Panc1 (cell line): ENCODE measurements around the gene PPP2R3A. TPM values are rescaled to one million over a fixed set of nuclear protein-coding genes. Genes with fewer than 3 reads are reported as not detected.

Source experiments
- ATAC-seq: fragments of 200-7000 bp; cut with Tn5 transposase; 2 replicates; pipeline ENCODE4 v1.9.1; 2020; ENCODE audit warnings: mild to moderate bottlenecking, moderate library complexity
- BruUV-seq: library from RNA; stranded (reverse); fragments of 400-500 nt; replicated peaks from 2 replicates; lab custom pipeline; 2021; lab: Mats Ljungman, UMichigan
- CTCF ChIA-PET: fragments of 300-600 bp; sonication (Branson Sonifier 250); formaldehyde crosslinking; loops from one replicate; lab custom pipeline; 2022; ENCODE audit warnings: antibody characterized with exemption; lab: Charles Lee
- POLR2A ChIA-PET: fragments of 300-600 bp; sonication (Branson Sonifier 250); formaldehyde crosslinking; loops from one replicate; lab custom pipeline; 2022; ENCODE audit warnings: antibody characterized with exemption; lab: Charles Lee
- DNase-seq: peaks from one replicate; pipeline ENCODE4 v3.0.0-alpha.2; 2010; ENCODE audit warnings: low read depth, low spot score
- H3K27ac ChIP-seq: 2 replicates; pipeline ENCODE4 v1.5.1; 2011; ENCODE audit warnings: mild to moderate bottlenecking, low read length, inconsistent platforms
- H3K27me3 ChIP-seq: fragments of 200-500 bp; sonication (Bioruptor generic); 2 replicates; pipeline ENCODE4 v1.6.0; 2014; ENCODE audit warnings: low read length, inconsistent platforms; ENCODE audit not compliant: control insufficient read depth, insufficient read depth
- H3K36me3 ChIP-seq: fragments of 200-500 bp; sonication (Bioruptor generic); 2 replicates; pipeline ENCODE4 v1.5.1; 2014; ENCODE audit warnings: inconsistent platforms, mild to moderate bottlenecking, low read length, moderate library complexity; ENCODE audit not compliant: control insufficient read depth, insufficient read depth
- H3K4me1 ChIP-seq: 2 replicates; pipeline ENCODE4 v1.5.1; 2011; ENCODE audit warnings: inconsistent platforms, mild to moderate bottlenecking, low read length, moderate library complexity; ENCODE audit not compliant: control insufficient read depth, insufficient read depth
- H3K4me3 ChIP-seq, 2 experiments: 2 replicates each; pipeline ENCODE4 v1.5.1; 2011 to 2012; ENCODE audit warnings: low read depth in 2 of 2, low read length in 2 of 2, mild to moderate bottlenecking in 2 of 2, inconsistent platforms in 1 of 2, moderate library complexity in 1 of 2
- H3K9me3 ChIP-seq: fragments of 200-500 bp; sonication (Bioruptor generic); 2 replicates; pipeline ENCODE4 v1.5.1; 2014; ENCODE audit warnings: low read depth, mild to moderate bottlenecking, inconsistent platforms, low read length, moderate library complexity; ENCODE audit not compliant: control insufficient read depth, insufficient read depth
- CTCF ChIP-seq: fragments of 450-650 bp; IDR thresholded peaks from 2 replicates; pipeline ENCODE4 v1.5.1; 2017; ENCODE audit warnings: mild to moderate bottlenecking
- POLR2AphosphoS5 ChIP-seq: IDR thresholded peaks from 2 replicates; pipeline ENCODE4 v1.6.1; 2012; ENCODE audit warnings: mild to moderate bottlenecking, low read depth, low read length, moderate library complexity
- REST ChIP-seq, 2 experiments: IDR thresholded peaks; 2 replicates each; pipeline ENCODE4 v1.6.1; 2011 to 2012; ENCODE audit warnings: low read depth in 2 of 2, control low read depth in 1 of 2, low read length in 1 of 2, mild to moderate bottlenecking in 1 of 2, moderate library complexity in 1 of 2; ENCODE audit not compliant: insufficient read depth in 1 of 2
- SIN3A ChIP-seq: IDR thresholded peaks from 2 replicates; pipeline ENCODE4 v1.6.1; 2012; ENCODE audit warnings: low read depth, mild to moderate bottlenecking, low read length, moderate library complexity, borderline replicate concordance; ENCODE audit not compliant: insufficient read depth
- TCF7L2 ChIP-seq: IDR thresholded peaks from 2 replicates; pipeline ENCODE4 v1.6.1; 2011; ENCODE audit warnings: mild to moderate bottlenecking, low read depth, low read length, inconsistent platforms
- in situ Hi-C: cut with HindIII; loops from 2 replicates; pipeline ENCODE4 v1.10.0; 2016; ENCODE audit warnings: low sequenced_read_pairs, low pct_unique_long_range_greater_than_20kb
- intact Hi-C: fragments of 100-400 bp; cut with micrococcal nuclease; formaldehyde crosslinking; loops from one replicate; pipeline ENCODE4 v1.10.0; 2022; ENCODE audit not compliant: unreplicated experiment
- total RNA-seq: library from RNA; stranded (reverse); gene quantifications from one replicate; pipeline ENCODE4 v1.2.1, GENCODE V29; 2021; ENCODE audit not compliant: unreplicated experiment

PPP2R3A gene
- total RNA-seq, 1 experiment from 2014 or later, result 8.1 TPM

- CTCF ChIA-PET, result interaction anchor here (0.6 kb wide), 1 partner anchor 58 kb away, joined by 3 read pairs; no protein-coding TSS in a partner anchor
- Histone ChIP-seq H3K27me3 (no peaks in the 10 kb centered on the region), H3K27ac (peak overlapping the region; percentile 24; the same call in 1 of the 2 replicates), H3K36me3 (no peaks in the 10 kb centered on the region), H3K4me1 (peaks cover 8% of the 10 kb centered on the region; the same call in 1 of the 2 replicates), H3K9me3 (no peaks in the 10 kb centered on the region), H3K4me3 (no peak overlapping the region)
- in situ Hi-C loops, result no loop called here
- ATAC-seq (peak; percentile 55; the same call in 1 of the 2 replicates), DNase-seq (no peak)
- no TSS peak for BruUV-seq
- intact Hi-C loops, result no loop called here
- POLR2A ChIA-PET, result interaction anchor here (0.6 kb wide), 1 partner anchor 23 kb away, joined by 6 read pairs; no protein-coding TSS in a partner anchor
- TF ChIP-seq TCF7L2 (no peak), CTCF (no peak), SIN3A (no peak), POLR2AphosphoS5 (no peak), REST (IDR thresholded peaks at IDR 0.05; ENCODE audit: insufficient read depth in 1 of 2, low read depth in 2 of 2, low read length in 1 of 2) (no peak)
These were observed 170.9 kb downstream of the PPP2R3A start for GRCh38 chr3:136136454-136136853.

- Histone ChIP-seq H3K27ac (peak overlapping the region; percentile 68), H3K4me3 (no peak overlapping the region), H3K9me3 (no peaks in the 10 kb centered on the region), H3K27me3 (no peaks in the 10 kb centered on the region), H3K4me1 (peaks cover 18% of the 10 kb centered on the region), H3K36me3 (peaks cover 9% of the 10 kb centered on the region; the same call in 1 of the 2 replicates)
- ATAC-seq (no peak), DNase-seq (no peak)
- ChIA-PET POLR2A (no interaction called here), CTCF (no interaction called here)
- TF ChIP-seq TCF7L2 (no peak), SIN3A (no peak), REST (IDR thresholded peaks at IDR 0.05; ENCODE audit: insufficient read depth in 1 of 2, low read depth in 2 of 2, low read length in 1 of 2) (no peak), POLR2AphosphoS5 (no peak), CTCF (no peak)
- BruUV-seq, result no TSS peak
- intact Hi-C loops (no loop called here), in situ Hi-C loops (no loop called here)
These were observed 175.8 kb downstream of the PPP2R3A start for GRCh38 chr3:136141291-136141785.
